Activated naive CD4-positive, alpha-beta T cell treated with anti-CD3 and anti-CD28 coated beads for 36 hours (primary cell): ENCODE data around the gene EML2. TPM values are rescaled to one million over a fixed set of nuclear protein-coding genes. Genes with fewer than 3 reads are reported as not detected.

ENCODE experiments used
- CTCF ChIA-PET: fragments of 350-600 bp; sonication (Branson Sonifier 250); formaldehyde crosslinking; loops from one replicate; lab custom pipeline; 2021; ENCODE audit warnings: antibody characterized with exemption; lab: Charles Lee
- DNase-seq: peaks from one replicate; pipeline ENCODE4 v3.0.0-alpha.2; 2020
- H3K27ac Mint-ChIP-seq: one replicate; pipeline ENCODE4 v1.8.0; 2021; ENCODE audit warnings: mild to moderate bottlenecking, mixed read lengths
- H3K27me3 Mint-ChIP-seq: one replicate; pipeline ENCODE4 v1.8.0; 2021; ENCODE audit warnings: low read depth, mixed read lengths
- H3K36me3 Mint-ChIP-seq: one replicate; pipeline ENCODE4 v1.8.0; 2021; ENCODE audit warnings: low read depth, mixed read lengths
- H3K4me1 Mint-ChIP-seq: one replicate; pipeline ENCODE4 v1.8.0; 2021; ENCODE audit warnings: low read depth, mixed read lengths
- H3K4me3 Mint-ChIP-seq: one replicate; pipeline ENCODE4 v1.8.0; 2021; ENCODE audit warnings: mild to moderate bottlenecking, moderate library complexity, mixed read lengths
- H3K9me3 Mint-ChIP-seq: one replicate; pipeline ENCODE4 v1.8.0; 2021; ENCODE audit warnings: mixed read lengths
- intact Hi-C: fragments of 100-400 bp; cut with micrococcal nuclease; formaldehyde crosslinking; loops from one replicate; pipeline ENCODE4 v1.15.1; 2023
- total RNA-seq, 2 experiments: library from RNA; stranded (reverse); gene quantifications; one replicate each; pipeline ENCODE4 v1.2.3, GENCODE V29; 2021

Gene EML2
- total RNA-seq, 2 experiments from 2014 or later: 145 to 159 TPM

DNA sequence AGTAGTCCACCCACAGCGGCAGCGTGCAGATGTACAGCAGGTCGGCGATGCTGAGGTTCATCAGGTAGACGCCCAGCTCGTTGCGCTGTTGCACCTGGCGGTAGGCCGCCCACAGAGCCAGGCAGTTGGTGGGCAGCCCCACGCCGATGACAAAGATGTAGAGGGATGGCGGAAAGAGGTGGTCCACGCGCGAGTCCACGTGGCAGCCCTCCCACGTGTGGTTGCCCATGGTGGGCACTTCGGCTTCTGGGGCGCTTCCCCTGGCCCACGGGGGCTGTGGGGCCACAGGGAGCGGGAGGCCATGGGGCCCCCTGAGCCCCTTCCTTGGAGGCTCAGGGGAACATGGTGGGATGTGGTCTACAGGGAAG, 47.6 kb downstream of the EML2 start:
- Mint-ChIP-seq H3K36me3 (no peaks in the 10 kb centered on the region), H3K9me3 (no peaks in the 10 kb centered on the region), H3K27me3 (peaks cover 41% of the 10 kb centered on the region), H3K27ac (no peak overlapping the region), H3K4me1 (peaks cover 13% of the 10 kb centered on the region), H3K4me3 (no peak overlapping the region)
- CTCF ChIA-PET: interaction anchor here (0.6 to 2.0 kb wide), 5 partner anchors 39 to 86 kb away, joined by 3 to 15 read pairs (median 5); no protein-coding TSS in a partner anchor
- no peak for DNase-seq
- intact Hi-C loops: loop anchor here (1.0 kb wide), 2 partner anchors 51 to 90 kb away; no protein-coding TSS in a partner anchor

DNA sequence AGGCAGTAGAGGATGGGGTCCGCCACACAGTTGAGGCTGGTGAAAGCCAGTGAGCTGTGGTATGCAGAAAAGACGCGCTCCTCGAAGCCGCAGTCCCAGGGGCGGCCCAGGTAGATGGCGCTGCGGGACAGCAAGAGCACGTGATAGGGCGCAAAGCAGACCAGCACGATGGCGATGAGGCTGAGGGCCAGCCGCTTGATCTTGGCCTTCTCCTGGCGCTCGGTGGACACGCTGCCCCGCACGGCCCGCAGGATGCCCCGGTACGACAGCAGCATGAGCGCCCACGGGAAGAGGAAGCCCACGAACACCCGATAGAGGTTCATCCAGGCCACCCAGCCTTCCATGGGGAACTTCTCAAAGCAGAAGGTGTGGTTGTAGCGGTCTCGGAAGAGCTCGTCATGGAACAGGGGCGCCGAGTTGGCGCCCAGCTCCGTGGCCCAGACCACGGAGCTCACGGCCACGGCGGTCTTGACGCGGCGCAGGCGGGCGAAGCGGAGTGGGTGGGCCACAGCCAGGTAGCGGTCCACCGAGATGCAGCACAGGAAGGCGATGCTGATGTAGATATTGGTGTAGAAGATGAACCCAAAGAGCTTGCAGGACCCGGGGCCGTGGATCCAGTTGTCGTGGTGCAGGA, 48.1 kb downstream of the EML2 start:
- no peaks in the 10 kb centered on the region for H3K9me3 Mint-ChIP-seq
- H3K4me1 Mint-ChIP-seq: peaks cover 13% of the 10 kb centered on the region
- intact Hi-C loops: loop anchor here (1.0 kb wide), 2 partner anchors 51 to 90 kb away; no protein-coding TSS in a partner anchor
- H3K27ac Mint-ChIP-seq: no peak overlapping the region
- peaks cover 37% of the 10 kb centered on the region for H3K27me3 Mint-ChIP-seq
- CTCF ChIA-PET: interaction anchor here (0.6 to 2.0 kb wide), 7 partner anchors 39 to 86 kb away, joined by 3 to 15 read pairs (median 5); partner anchors contain the start of gene GIPR
- H3K4me3 Mint-ChIP-seq: no peak overlapping the region
- H3K36me3 Mint-ChIP-seq: no peaks in the 10 kb centered on the region
- DNase-seq: peak; percentile 74

DNA sequence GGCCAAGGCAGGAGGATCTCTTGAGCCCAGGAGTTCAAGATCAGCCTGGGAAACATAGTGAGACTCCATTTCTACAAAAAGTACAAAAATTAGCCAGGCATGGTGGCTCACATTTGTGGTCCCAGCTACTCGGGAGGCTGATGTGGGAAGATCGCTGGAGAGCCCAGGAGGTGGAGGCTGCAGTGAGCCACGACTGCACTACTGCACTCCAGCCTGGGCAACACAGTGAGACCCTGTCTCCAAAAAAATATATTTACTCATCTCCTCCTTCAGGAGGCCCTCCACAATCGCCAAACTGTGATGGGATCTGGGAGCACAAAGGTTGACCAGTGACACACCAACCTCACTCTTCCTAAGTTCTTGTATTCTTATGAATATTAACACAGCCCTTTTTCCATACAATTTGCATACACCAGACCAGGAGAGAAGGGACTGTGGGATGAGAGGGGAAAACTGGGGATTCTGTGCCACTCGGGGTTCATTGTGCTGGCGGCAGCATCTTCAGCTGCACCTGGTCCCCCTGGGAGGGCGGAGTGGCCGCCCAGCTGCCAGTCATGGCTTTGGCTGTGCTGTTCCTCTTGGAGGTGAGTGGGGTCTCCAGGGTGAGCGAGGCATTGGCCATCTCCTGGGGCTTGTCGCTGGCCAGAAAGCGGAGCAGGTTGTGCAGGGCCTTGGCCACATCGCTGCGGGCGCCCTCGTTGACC, 48.7 kb downstream of the EML2 start:
- Mint-ChIP-seq H3K36me3 (no peaks in the 10 kb centered on the region), H3K4me1 (peaks cover 13% of the 10 kb centered on the region)
- intact Hi-C loops: loop anchor here (1.0 kb wide), 2 partner anchors 52 to 91 kb away; no protein-coding TSS in a partner anchor

DNA sequence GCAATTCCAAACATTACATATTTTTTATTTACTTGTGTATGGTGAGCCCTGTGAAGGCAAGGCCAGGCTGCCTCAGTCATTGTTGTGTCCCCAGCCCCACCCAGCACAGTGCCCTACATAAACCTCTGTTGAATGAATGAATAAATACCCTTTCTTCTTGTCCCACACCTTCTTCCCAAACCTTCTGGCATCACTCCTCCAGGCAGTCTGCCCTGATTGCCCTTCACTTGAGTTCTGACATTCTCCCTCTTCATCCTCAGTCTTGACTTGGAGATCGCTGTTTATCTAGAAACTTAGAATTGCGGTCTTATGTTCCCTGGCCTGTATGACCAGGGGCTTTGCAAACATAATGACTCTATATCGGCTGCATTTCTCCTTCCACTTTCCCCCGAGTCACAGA, 49.4 kb downstream of the EML2 start:
- H3K27me3 Mint-ChIP-seq: peaks cover 29% of the 10 kb centered on the region
- H3K27ac Mint-ChIP-seq: no peak overlapping the region
- intact Hi-C loops: loop anchor here (10.0 kb wide), 2 partner anchors 205 to 275 kb away; partner anchors contain the start of genes DMWD, FOXA3 and SYMPK
- no peaks in the 10 kb centered on the region for H3K36me3 Mint-ChIP-seq
- H3K4me3 Mint-ChIP-seq: no peak overlapping the region
- H3K9me3 Mint-ChIP-seq: no peaks in the 10 kb centered on the region
- H3K4me1 Mint-ChIP-seq: peaks cover 13% of the 10 kb centered on the region
- no peak for DNase-seq
- CTCF ChIA-PET: interaction anchor here (1.4 kb wide), 1 partner anchor 79 kb away, joined by 3 read pairs; the partner anchor contains the start of gene GIPR

More for the DNA sequence above, 48.7 kb downstream of the EML2 start:
- Mint-ChIP-seq H3K27ac (no peak overlapping the region), H3K9me3 (no peaks in the 10 kb centered on the region), H3K27me3 (peaks cover 31% of the 10 kb centered on the region), H3K4me3 (no peak overlapping the region)
- CTCF ChIA-PET: interaction anchor here (0.6 to 2.0 kb wide), 5 partner anchors 40 to 87 kb away, joined by 3 to 15 read pairs (median 5); partner anchors contain the start of gene GIPR
- no peak for DNase-seq

DNA sequence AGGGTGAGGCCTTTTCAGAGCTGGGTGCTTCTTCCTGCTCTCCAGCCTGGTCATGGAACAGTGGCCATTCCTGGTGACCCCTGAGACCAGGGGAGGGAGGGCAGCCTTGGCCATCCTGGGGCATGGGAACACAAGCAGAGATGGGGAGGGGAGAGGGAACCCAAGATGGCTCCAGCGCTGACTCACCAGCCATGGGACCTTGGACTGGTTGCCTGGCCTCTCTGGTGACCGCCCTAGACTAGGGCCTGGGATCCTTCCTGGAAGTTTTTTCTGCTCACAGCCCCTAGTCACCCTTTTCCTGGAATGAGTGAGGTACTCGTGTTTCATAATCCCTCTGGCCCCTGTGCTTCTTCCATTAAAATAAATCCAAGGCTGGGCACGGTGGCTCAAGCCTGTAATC, 51.3 kb downstream of the EML2 start:
- intact Hi-C loops: loop anchor here (10.0 kb wide), 2 partner anchors 207 to 277 kb away; partner anchors contain the start of genes DMWD, FOXA3 and SYMPK

DNA sequence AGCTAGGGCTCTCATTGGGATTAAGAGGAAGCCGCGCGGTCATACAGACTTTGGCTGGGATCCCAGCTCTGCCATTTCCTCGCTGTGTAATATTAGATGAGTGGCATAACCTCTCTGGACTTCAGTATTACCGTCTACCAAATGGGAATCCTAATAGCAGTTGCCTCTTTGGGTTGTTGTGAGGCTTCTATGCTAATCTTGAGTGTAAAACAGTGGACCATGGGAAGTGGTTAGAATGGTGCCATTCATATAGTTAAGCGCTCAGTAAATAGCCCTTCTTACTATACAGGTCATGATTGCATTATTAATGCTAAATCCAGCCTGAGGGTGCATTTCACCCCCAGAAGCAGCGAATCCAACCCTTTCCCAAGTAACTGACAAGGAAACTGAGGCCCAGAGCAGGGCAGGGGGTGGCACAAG, 54.0 kb downstream of the EML2 start:
- no peak for DNase-seq
- peak overlapping the region; percentile 89 for H3K4me3 Mint-ChIP-seq
- CTCF ChIA-PET: interaction anchor here (0.7 to 1.9 kb wide), 3 partner anchors 27 to 188 kb away, joined by 4 to 8 read pairs (median 5); no protein-coding TSS in a partner anchor
- H3K27ac Mint-ChIP-seq: peak overlapping the region; percentile 98
- H3K27me3 Mint-ChIP-seq: peaks cover 8% of the 10 kb centered on the region
- no peaks in the 10 kb centered on the region for H3K9me3 Mint-ChIP-seq
- intact Hi-C loops: loop anchor here (10.0 kb wide), 2 partner anchors 210 to 280 kb away; partner anchors contain the start of genes DMWD, FOXA3 and SYMPK
- peaks cover 14% of the 10 kb centered on the region for H3K4me1 Mint-ChIP-seq
- peaks cover 6% of the 10 kb centered on the region for H3K36me3 Mint-ChIP-seq

More for the DNA sequence above, 51.3 kb downstream of the EML2 start:
- no peak overlapping the region for H3K4me3 Mint-ChIP-seq
- H3K36me3 Mint-ChIP-seq: peaks cover under 1% of the 10 kb centered on the region
- H3K4me1 Mint-ChIP-seq: peaks cover 18% of the 10 kb centered on the region
- no peaks in the 10 kb centered on the region for H3K9me3 Mint-ChIP-seq
- CTCF ChIA-PET: no interaction called here
- H3K27ac Mint-ChIP-seq: no peak overlapping the region
- H3K27me3 Mint-ChIP-seq: peaks cover 29% of the 10 kb centered on the region
- no peak for DNase-seq

DNA sequence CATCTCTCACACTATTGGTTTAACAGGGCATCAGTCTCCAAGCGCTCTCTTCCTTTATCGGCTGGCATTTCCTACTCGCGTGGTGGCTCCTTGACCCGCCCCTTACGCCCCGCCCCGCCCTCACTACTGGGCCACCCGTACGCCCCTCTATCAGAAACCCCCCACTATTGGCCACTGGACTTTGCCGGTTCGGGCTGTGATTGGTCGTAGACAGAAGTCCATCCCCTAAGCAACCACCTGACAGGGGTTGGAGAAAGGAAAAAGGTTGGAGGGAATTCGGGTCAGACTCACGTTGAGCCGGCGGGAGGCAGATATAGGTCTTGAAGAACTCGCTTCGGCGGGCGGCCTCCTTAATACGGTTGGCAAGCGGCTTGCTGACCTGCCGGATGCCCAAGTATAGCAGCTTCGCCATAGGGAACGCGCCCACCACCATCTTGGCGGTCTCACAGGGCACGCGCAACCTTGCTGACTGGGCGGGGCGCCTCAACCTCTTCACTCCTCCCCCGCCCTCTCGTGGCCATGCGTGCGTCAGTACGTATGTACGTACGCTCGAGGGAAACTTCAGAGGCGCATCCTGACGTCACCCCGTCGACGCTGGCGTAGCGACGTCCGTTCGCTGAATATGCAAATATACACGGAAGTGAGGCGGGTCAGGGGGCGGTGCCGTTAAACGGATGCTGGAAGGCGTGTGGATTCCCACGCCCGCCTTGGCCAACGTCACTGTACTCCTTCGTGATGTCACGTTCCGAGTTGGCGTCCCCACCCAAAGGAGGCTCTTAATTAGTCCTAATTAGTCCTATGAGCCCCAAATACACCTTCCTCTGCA, 54.7 kb downstream of the EML2 start, which contains the start of gene OPA3:
Gene OPA3, minus strand, starts transcription at position 471 of the 826 bp plus-strand sequence. Its CDS starts 38 bp downstream, at position 433.
- intact Hi-C loops: loop anchor here (1.0 to 10.0 kb wide), 14 partner anchors 26 to 582 kb away; partner anchors contain the start of genes DMWD, ERCC2, FBXO46 and FOXA3
- H3K36me3 Mint-ChIP-seq: peaks cover 6% of the 10 kb centered on the region
- CTCF ChIA-PET: interaction anchor here (1.0 to 1.9 kb wide), 5 partner anchors 27 to 100 kb away, joined by 3 to 8 read pairs (median 4); no protein-coding TSS in a partner anchor
- H3K9me3 Mint-ChIP-seq: no peaks in the 10 kb centered on the region
- peak within 1 kb of the TSS; percentile 89 for H3K4me3 Mint-ChIP-seq
- peak within 1 kb of the TSS; percentile 98 for H3K27ac Mint-ChIP-seq
- DNase-seq: peak; percentile 100
- H3K4me1 Mint-ChIP-seq: peaks cover 14% of the 10 kb centered on the region
- peaks cover 3% of the 10 kb centered on the region for H3K27me3 Mint-ChIP-seq

DNA sequence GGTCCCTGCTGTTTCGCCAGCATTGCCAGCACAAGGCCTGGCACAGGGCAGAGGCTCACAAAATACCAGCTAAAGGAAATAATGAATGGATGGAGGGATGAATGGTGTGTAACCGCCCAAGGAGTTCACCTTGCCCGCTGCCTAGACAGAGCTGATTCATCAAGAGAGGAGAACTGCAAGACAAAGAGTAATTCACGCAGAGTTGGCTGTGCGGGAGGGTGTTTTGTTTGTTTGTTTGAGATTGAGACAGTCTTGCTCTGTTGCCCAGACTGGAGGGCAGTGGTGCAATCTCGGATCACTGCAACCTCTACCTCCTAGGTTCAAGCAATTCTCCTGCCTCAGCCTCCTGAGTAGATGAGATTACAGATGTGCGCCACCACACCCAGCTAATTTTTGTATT, 57.6 kb downstream of the EML2 start:
- H3K4me3 Mint-ChIP-seq: no peak overlapping the region
- H3K9me3 Mint-ChIP-seq: no peaks in the 10 kb centered on the region
- H3K27me3 Mint-ChIP-seq: no peaks in the 10 kb centered on the region
- CTCF ChIA-PET: no interaction called here
- DNase-seq: no peak
- intact Hi-C loops: loop anchor here (5.0 to 10.0 kb wide), 4 partner anchors 144 to 579 kb away; partner anchors contain the start of genes DMWD, FOXA3, RELB and SYMPK
- H3K27ac Mint-ChIP-seq: no peak overlapping the region
- H3K4me1 Mint-ChIP-seq: peaks cover 25% of the 10 kb centered on the region
- H3K36me3 Mint-ChIP-seq: peaks cover 6% of the 10 kb centered on the region

DNA sequence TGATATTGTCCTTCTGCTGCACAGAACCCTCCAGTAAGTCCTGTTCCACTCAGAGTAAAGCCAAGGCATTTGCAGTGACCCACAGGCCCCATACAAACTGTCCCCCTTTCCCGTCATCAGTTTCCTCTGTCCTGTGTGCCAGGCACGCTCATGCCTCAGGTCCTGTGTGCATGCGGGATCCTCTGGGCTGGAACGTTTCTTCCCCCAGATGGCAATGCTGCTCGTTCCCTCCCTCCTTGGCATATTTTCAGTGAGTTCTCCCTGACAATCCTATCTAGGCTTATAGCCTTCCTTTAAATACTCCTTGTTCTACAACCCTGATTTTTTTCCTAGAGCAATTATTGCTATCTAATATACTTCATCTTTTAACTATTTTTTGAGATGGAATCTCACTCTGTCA, 60.3 kb downstream of the EML2 start:
- no peak overlapping the region for H3K27ac Mint-ChIP-seq
- no peaks in the 10 kb centered on the region for H3K9me3 Mint-ChIP-seq
- intact Hi-C loops: no loop called here
- H3K36me3 Mint-ChIP-seq: peaks cover 6% of the 10 kb centered on the region
- H3K4me3 Mint-ChIP-seq: no peak overlapping the region
- H3K27me3 Mint-ChIP-seq: no peaks in the 10 kb centered on the region
- peaks cover 24% of the 10 kb centered on the region for H3K4me1 Mint-ChIP-seq
- DNase-seq: no peak
- CTCF ChIA-PET: no interaction called here

DNA sequence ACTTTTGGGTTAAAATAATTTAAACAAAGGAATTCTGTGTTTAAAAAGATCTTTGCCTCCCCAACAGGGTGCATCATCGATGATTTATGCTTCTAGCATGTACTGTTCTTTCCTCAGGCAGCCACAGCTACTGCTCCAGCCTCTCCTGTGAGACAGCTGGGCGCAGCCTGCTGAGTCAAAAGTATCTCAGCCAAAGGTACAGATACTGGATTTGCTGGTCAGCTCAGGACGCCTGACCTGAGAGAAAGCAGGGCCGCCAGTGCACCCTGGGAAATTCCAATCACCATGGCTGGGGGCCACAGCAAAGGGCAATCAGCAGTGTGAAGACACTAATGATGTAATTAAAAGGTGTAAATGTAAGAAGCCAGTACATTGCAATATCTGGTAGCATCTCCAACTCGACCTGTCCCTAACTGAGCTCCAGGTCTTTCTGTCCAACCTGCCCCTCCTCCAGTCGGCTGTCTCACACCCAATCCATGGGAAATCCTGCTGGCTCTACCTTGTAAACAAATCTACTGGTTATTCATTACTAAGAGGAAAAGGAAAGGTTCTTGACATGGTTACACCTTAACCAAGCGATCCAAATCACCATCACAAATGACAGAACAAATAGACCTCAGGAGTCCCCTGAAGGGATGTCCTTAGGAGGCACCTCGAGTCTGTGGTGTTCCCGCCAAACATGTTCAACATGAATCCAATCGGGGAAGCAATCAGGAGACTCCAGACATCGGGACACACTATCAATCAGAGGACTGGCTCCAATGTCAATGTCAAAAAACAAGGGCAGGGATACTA, 61.9 kb downstream of the EML2 start:
- H3K27ac Mint-ChIP-seq: no peak overlapping the region
- DNase-seq: no peak
- H3K9me3 Mint-ChIP-seq: no peaks in the 10 kb centered on the region
- H3K27me3 Mint-ChIP-seq: no peaks in the 10 kb centered on the region
- CTCF ChIA-PET: interaction anchor here (1.2 kb wide), 1 partner anchor 19 kb away, joined by 5 read pairs; no protein-coding TSS in a partner anchor
- H3K4me1 Mint-ChIP-seq: peaks cover 18% of the 10 kb centered on the region
- peaks cover 1% of the 10 kb centered on the region for H3K36me3 Mint-ChIP-seq
- intact Hi-C loops: no loop called here
- no peak overlapping the region for H3K4me3 Mint-ChIP-seq

DNA sequence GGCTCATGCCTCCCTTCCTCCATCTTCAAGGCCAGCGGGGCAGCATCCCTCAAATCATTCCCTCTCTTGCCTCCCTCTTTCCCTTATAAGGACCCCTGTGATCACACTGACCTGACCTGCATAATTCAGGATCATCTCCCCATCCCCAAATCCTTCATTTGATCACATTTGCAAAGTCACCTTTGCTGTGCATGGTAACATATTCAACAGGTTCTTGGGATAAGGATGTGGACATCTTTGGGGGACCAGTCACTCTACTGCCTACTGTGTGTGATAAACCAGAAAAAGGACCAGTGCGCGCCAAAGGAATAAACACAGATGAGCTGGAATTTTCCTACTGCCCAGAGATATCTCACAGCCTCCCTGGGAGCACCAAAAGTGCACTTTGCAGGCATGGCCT, 62.5 kb downstream of the EML2 start:
- intact Hi-C loops: no loop called here
- no peak for DNase-seq
- H3K36me3 Mint-ChIP-seq: no peaks in the 10 kb centered on the region

More for the DNA sequence above, 62.5 kb downstream of the EML2 start:
- Mint-ChIP-seq H3K27me3 (no peaks in the 10 kb centered on the region), H3K4me1 (peaks cover 17% of the 10 kb centered on the region), H3K27ac (no peak overlapping the region), H3K4me3 (no peak overlapping the region), H3K9me3 (no peaks in the 10 kb centered on the region)
- CTCF ChIA-PET: interaction anchor here (0.6 to 1.2 kb wide), 2 partner anchors 19 to 101 kb away, joined by 4 to 5 read pairs; no protein-coding TSS in a partner anchor
